SJCRH30 (cell line): ENCODE results near the gene DOCK1. TPM values are rescaled to one million over a fixed set of nuclear protein-coding genes. Genes with fewer than 3 reads are reported as not detected.
"Not testable (repeated sequence)": the region's sequence is repeated elsewhere in the genome, so short reads cannot be mapped to it uniquely, and the experiment has no call there.

Experiments
- DNase-seq, 2 experiments: peaks; one replicate each; pipeline ENCODE4 v3.0.0-alpha.2; 2015 to 2020
- H3K27ac ChIP-seq: fragments of 250-450 bp; sonication (Bioruptor Pico); 2 replicates; pipeline ENCODE4 v1.5.1; 2020; ENCODE audit warnings: mild to moderate bottlenecking, moderate library complexity
- H3K27me3 ChIP-seq: fragments of 250-450 bp; sonication (Bioruptor Pico); 2 replicates; pipeline ENCODE4 v1.5.1; 2020; ENCODE audit warnings: mild to moderate bottlenecking, moderate library complexity
- H3K36me3 ChIP-seq: fragments of 250-450 bp; sonication (Bioruptor Pico); 2 replicates; pipeline ENCODE4 v1.5.1; 2020; ENCODE audit warnings: mild to moderate bottlenecking, moderate library complexity
- H3K4me1 ChIP-seq: fragments of 250-450 bp; sonication (Bioruptor Pico); 2 replicates; pipeline ENCODE4 v1.5.1; 2020; ENCODE audit warnings: mild to moderate bottlenecking, moderate library complexity
- H3K4me3 ChIP-seq: fragments of 250-450 bp; sonication (Bioruptor Pico); 2 replicates; pipeline ENCODE4 v1.5.1; 2020; ENCODE audit warnings: mild to moderate bottlenecking, moderate library complexity
- H3K9me3 ChIP-seq: fragments of 250-450 bp; sonication (Bioruptor Pico); replicated peaks from 2 replicates; pipeline ENCODE4 v1.5.1; 2020; ENCODE audit warnings: mild to moderate bottlenecking, moderate library complexity
- total RNA-seq: library from RNA; depleted of rRNA; stranded (reverse); fragments of >200 nt; shearing (Covaris generic); gene quantifications from 2 replicates; pipeline ENCODE4 v1.2.3, GENCODE V29; 2014

Gene DOCK1
- total RNA-seq, 1 experiment from 2014 or later: 53.8 TPM

- H3K36me3 ChIP-seq: no peaks in the 10 kb centered on the region
- H3K27ac ChIP-seq: no peak overlapping the region
- no peaks in the 10 kb centered on the region for H3K4me1 ChIP-seq
- no peaks in the 10 kb centered on the region for H3K27me3 ChIP-seq
- no peak for DNase-seq
- H3K9me3 ChIP-seq: no peaks in the 10 kb centered on the region
- H3K4me3 ChIP-seq: no peak overlapping the region
Measured at GRCh38 chr10:126892226-126893175, 12.7 kb upstream of the DOCK1 start.

GRCh38 chr10:126893206-126893605 lies 12.0 kb upstream of the DOCK1 start:
- H3K27ac ChIP-seq: no peak overlapping the region
- H3K27me3 ChIP-seq: no peaks in the 10 kb centered on the region
- H3K4me3 ChIP-seq: no peak overlapping the region
- no peak for DNase-seq
- H3K4me1 ChIP-seq: no peaks in the 10 kb centered on the region
- H3K9me3 ChIP-seq: no peaks in the 10 kb centered on the region
- H3K36me3 ChIP-seq: no peaks in the 10 kb centered on the region

- Histone ChIP-seq H3K4me1 (no peaks in the 10 kb centered on the region), H3K36me3 (no peaks in the 10 kb centered on the region), H3K27ac (no peak overlapping the region), H3K27me3 (no peaks in the 10 kb centered on the region), H3K4me3 (no peak overlapping the region), H3K9me3 (no peaks in the 10 kb centered on the region; the same call in 1 of the 2 replicates)
- no peak for DNase-seq
Measured at GRCh38 chr10:126893841-126894240, 11.4 kb upstream of the DOCK1 start.

- Histone ChIP-seq H3K27me3 (no peaks in the 10 kb centered on the region), H3K9me3 (peaks cover 8% of the 10 kb centered on the region), H3K27ac (no peak overlapping the region), H3K36me3 (no peaks in the 10 kb centered on the region), H3K4me3 (no peak overlapping the region), H3K4me1 (no peaks in the 10 kb centered on the region)
- no peak for DNase-seq
Measured at GRCh38 chr10:126895214-126895781, 9.9 kb upstream of the DOCK1 start.

- Histone ChIP-seq H3K4me1 (peaks cover 4% of the 10 kb centered on the region; the same call in 1 of the 2 replicates), H3K4me3 (no peak overlapping the region), H3K9me3 (peaks cover 8% of the 10 kb centered on the region), H3K27ac (no peak overlapping the region), H3K27me3 (no peaks in the 10 kb centered on the region), H3K36me3 (no peaks in the 10 kb centered on the region)
- DNase-seq: no peak
Measured at GRCh38 chr10:126898460-126898859, 6.8 kb upstream of the DOCK1 start.

GRCh38 chr10:126899529-126899928 lies 5.7 kb upstream of the DOCK1 start:
- not testable (repeated sequence) for H3K36me3 ChIP-seq, H3K27me3 ChIP-seq, H3K9me3 ChIP-seq, H3K4me1 ChIP-seq, H3K4me3 ChIP-seq, DNase-seq, H3K27ac ChIP-seq

GRCh38 chr10:126902157-126902556 lies 3.1 kb upstream of the DOCK1 start:
- H3K4me3 ChIP-seq: no peak overlapping the region
- H3K4me1 ChIP-seq: peaks cover 4% of the 10 kb centered on the region; the same call in 1 of the 2 replicates
- H3K27me3 ChIP-seq: no peaks in the 10 kb centered on the region
- peaks cover 8% of the 10 kb centered on the region for H3K9me3 ChIP-seq
- no peak overlapping the region for H3K27ac ChIP-seq
- peak; percentile 69 to 72 for DNase-seq
- no peaks in the 10 kb centered on the region for H3K36me3 ChIP-seq

- Histone ChIP-seq H3K4me1 (peaks cover 4% of the 10 kb centered on the region; the same call in 1 of the 2 replicates), H3K4me3 (no peak overlapping the region; the same call in 1 of the 2 replicates), H3K9me3 (peaks cover 8% of the 10 kb centered on the region), H3K27me3 (no peaks in the 10 kb centered on the region), H3K36me3 (no peaks in the 10 kb centered on the region), H3K27ac (no peak overlapping the region)
- DNase-seq: no peak
Measured at GRCh38 chr10:126903656-126904360, 1.4 kb upstream of the DOCK1 start.

- peaks cover 2% of the 10 kb centered on the region; the same call in 1 of the 2 replicates for H3K9me3 ChIP-seq
- H3K4me3 ChIP-seq: peak overlapping the region; percentile 99
- H3K27ac ChIP-seq: peak overlapping the region; percentile 95
- no peaks in the 10 kb centered on the region for H3K27me3 ChIP-seq
- no peaks in the 10 kb centered on the region for H3K36me3 ChIP-seq
- H3K4me1 ChIP-seq: peaks cover 4% of the 10 kb centered on the region; the same call in 1 of the 2 replicates
- DNase-seq: no peak
Measured at GRCh38 chr10:126904516-126904817, 761 bp upstream of the DOCK1 start.

- Histone ChIP-seq H3K4me1 (peaks cover 18% of the 10 kb centered on the region), H3K27ac (peak overlapping the region; percentile 95), H3K9me3 (no peaks in the 10 kb centered on the region), H3K27me3 (no peaks in the 10 kb centered on the region), H3K4me3 (peak overlapping the region; percentile 99), H3K36me3 (no peaks in the 10 kb centered on the region)
- peak; percentile 70 to 74 for DNase-seq
Measured at GRCh38 chr10:126905776-126906703, 812 bp downstream of the DOCK1 start.

- Histone ChIP-seq H3K27ac (peak overlapping the region; percentile 95), H3K4me1 (peaks cover 27% of the 10 kb centered on the region), H3K4me3 (peak overlapping the region; percentile 99)
Measured at GRCh38 chr10:126906704-126907422, 1.6 kb downstream of the DOCK1 start.

GRCh38 chr10:126907423-126907970 lies 2.3 kb downstream of the DOCK1 start:
- Histone ChIP-seq H3K4me3 (no peak overlapping the region), H3K4me1 (peaks cover 23% of the 10 kb centered on the region), H3K9me3 (no peaks in the 10 kb centered on the region), H3K27ac (no peak overlapping the region), H3K36me3 (0 out of 2 replicates have a peak, but pooled peaks cover 3% of the 10 kb centered on the region), H3K27me3 (no peaks in the 10 kb centered on the region)
- DNase-seq: no peak

More at GRCh38 chr10:126906704-126907422, 1.6 kb downstream of the DOCK1 start:
- no peaks in the 10 kb centered on the region for H3K9me3 ChIP-seq
- no peak for DNase-seq
- 0 out of 2 replicates have a peak, but pooled peaks cover 2% of the 10 kb centered on the region for H3K36me3 ChIP-seq
- no peaks in the 10 kb centered on the region for H3K27me3 ChIP-seq

GRCh38 chr10:126908225-126908624 lies 3.0 kb downstream of the DOCK1 start:
- Histone ChIP-seq H3K27ac (no peak overlapping the region), H3K4me1 (peaks cover 23% of the 10 kb centered on the region), H3K9me3 (no peaks in the 10 kb centered on the region), H3K36me3 (0 out of 2 replicates have a peak, but pooled peaks cover 3% of the 10 kb centered on the region), H3K4me3 (no peak overlapping the region), H3K27me3 (no peaks in the 10 kb centered on the region)
- no peak for DNase-seq
